C4-2B (cell line): Measurements from ENCODE around the gene ESRRB.

ENCODE experiments used
- CTCF ChIP-seq: fragments of 450-650 bp; conservative IDR thresholded peaks from 2 replicates; pipeline ENCODE4 v1.5.1; 2017; ENCODE audit warnings: mild to moderate bottlenecking
- ZFX ChIP-seq: fragments of 450-650 bp; IDR thresholded peaks from 2 replicates; pipeline ENCODE4 v1.6.1; 2017

DNA sequence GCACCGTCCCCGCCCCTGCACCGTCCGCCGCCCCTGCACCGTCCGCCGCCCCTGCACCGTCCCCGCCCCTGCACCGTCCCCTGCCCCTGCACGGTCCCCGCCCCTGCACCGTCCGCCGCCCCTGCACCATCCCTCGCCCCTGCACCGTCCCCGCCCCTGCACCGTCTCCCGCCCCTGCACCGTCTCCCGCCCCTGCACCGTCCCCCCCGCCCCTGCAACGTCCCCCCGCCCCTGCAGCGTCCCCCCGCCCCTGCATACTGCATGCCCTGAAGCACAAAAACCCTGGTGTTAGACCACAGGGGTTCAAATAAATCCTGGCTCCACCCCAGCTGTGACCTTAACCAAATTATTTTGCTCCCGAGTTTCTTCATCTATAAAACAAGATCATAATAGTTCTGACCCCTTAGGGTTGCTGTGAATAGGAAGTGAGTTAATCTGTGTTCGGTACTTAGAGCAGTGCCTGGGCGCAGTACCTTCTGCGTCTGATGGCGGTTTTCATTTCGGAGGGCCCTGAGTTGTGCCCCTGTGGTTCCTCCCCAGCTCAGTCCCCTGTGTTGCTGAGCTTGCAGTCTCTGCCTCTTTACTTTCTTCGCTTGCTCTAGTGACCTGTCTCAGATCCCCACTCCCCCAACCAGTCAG, 38.1 kb downstream of the ESRRB start:
- TF ChIP-seq CTCF: no peak
- no peak for TF ChIP-seq ZFX
